HepG2 (cell line): Measurements from ENCODE around the gene RPAP3. TPM values are rescaled to one million over a fixed set of nuclear protein-coding genes. Genes with fewer than 3 reads are reported as not detected.

Experiments used
- ARID3A ChIP-seq: IDR thresholded peaks from 2 replicates; pipeline ENCODE4 v1.6.1; 2012; ENCODE audit warnings: low read depth, low read length, improper control_type of control experiment
- KAT2B ChIP-seq: fragments of 150-350 bp; IDR thresholded peaks from 2 replicates; pipeline ENCODE4 v1.6.1; 2014; ENCODE audit warnings: low read depth, low read length, borderline replicate concordance
- NFAT5 ChIP-seq: sonication (generic); formaldehyde crosslinking; IDR thresholded peaks from 2 replicates; pipeline ENCODE4 v1.4.0; 2020; ENCODE audit warnings: missing genetic modification reagents
- SP4 ChIP-seq: sonication (generic); formaldehyde crosslinking; IDR thresholded peaks from 2 replicates; pipeline ENCODE4 v1.8.1; 2023; ENCODE audit warnings: mild to moderate bottlenecking, missing genetic modification reagents
- ZNF10 ChIP-seq: sonication (generic); formaldehyde crosslinking; IDR thresholded peaks from 2 replicates; pipeline ENCODE4 v1.4.0; 2020; ENCODE audit warnings: mild to moderate bottlenecking, low read depth, missing genetic modification reagents, borderline replicate concordance
- ZNF280D ChIP-seq: sonication (generic); formaldehyde crosslinking; IDR thresholded peaks from 2 replicates; pipeline ENCODE4 v1.5.1; 2020; ENCODE audit warnings: mild to moderate bottlenecking, missing genetic modification reagents
- ZNF468 ChIP-seq: sonication (generic); formaldehyde crosslinking; IDR thresholded peaks from 2 replicates; pipeline ENCODE4 v1.8.0; 2022; ENCODE audit warnings: mild to moderate bottlenecking, moderate library complexity, missing genetic modification reagents
- polyA plus RNA-seq, 8 experiments: library from polyadenylated mRNA; depleted of rRNA in 3 of 8; stranded (reverse) in 7 of 8; unstranded in 1 of 8; fragments of >200 nt; fragmentation: Illumina TruSeq in 4 of 8; extraction: Trizol in 4 of 8; gene quantifications; 2 replicates each; pipeline versions ENCODE4 v1.2.1 to v1.2.3, GENCODE V29; 2011 to 2016; ENCODE audit warnings: low read depth in 4 of 8, missing spikeins in 1 of 8, mixed read lengths in 1 of 8; ENCODE audit not compliant: insufficient read depth in 1 of 8
- total RNA-seq, 5 experiments: library from RNA; depleted of rRNA; stranded (reverse); fragments of >200 nt; fragmentation: Illumina TruSeq; extraction: Trizol; gene quantifications; 2 replicates each; pipeline ENCODE4 v1.2.3, GENCODE V29; 2016; ENCODE audit warnings: low read depth in 1 of 5
- TF ChIP-seq, protein P1 (sequence below): IDR thresholded peaks from 2 replicates; pipeline ENCODE4 v1.6.1; 2018; ENCODE audit warnings: missing genetic modification reagents, mild to moderate bottlenecking, missing compliant biosample characterization
- TF ChIP-seq, protein P2 (sequence below): sonication (generic); formaldehyde crosslinking; IDR thresholded peaks from 2 replicates; pipeline ENCODE4 v1.5.0; 2020; ENCODE audit warnings: mild to moderate bottlenecking, missing genetic modification reagents, borderline replicate concordance

The RPAP3 gene
- total and polyA plus RNA-seq, 2 of the 13 experiments (the other 11 are each of a cell fraction or from before 2014, with no cell fraction given): 8.8 to 32.8 TPM

DNA sequence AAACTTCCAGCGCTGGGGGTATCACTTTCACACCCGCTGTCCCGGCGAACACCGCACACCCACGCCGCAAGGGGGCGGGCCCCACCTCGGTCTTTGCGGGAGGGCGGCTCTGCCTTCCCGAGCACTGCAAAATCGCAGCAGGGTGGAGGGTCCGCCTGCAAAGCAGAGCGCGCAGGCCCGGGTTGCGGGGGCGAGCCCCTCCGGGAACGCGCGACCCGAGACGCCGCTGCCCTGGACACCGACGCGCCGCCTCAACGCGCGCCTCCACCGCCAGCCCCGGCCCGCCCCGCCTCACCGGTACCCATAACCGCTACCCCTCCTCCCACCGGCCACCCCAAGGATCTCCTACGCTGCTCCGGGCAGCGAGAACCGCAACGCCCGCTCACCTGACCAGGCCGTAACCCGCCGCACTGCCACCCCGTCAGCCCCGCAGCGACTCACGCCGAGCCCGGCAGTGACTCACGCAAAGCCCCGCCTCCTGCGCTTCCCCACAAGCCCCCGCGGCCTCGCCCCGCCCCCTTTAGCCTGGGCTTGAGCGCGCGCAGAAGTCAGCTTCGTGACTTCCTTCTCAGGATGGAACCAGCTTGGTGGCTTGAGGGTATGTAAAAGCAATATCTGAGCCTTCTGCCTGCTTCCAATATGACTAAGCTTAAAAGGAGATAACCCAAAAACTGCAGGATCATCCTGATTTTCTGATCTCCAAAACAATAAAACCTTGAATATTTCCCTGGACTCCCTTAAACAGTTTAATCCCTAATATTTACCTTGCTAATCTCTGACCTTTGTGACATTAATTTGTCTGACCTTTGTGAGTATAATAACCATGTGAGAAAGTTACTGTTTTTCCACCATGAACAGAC is at the start of gene RPAP3 (continued):
- no peak for TF ChIP-seq ZNF280D (CRISPR knock-in tag)
- TF ChIP-seq, protein P1, sequence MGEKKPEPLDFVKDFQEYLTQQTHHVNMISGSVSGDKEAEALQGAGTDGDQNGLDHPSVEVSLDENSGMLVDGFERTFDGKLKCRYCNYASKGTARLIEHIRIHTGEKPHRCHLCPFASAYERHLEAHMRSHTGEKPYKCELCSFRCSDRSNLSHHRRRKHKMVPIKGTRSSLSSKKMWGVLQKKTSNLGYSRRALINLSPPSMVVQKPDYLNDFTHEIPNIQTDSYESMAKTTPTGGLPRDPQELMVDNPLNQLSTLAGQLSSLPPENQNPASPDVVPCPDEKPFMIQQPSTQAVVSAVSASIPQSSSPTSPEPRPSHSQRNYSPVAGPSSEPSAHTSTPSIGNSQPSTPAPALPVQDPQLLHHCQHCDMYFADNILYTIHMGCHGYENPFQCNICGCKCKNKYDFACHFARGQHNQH: peak; percentile 75
- peak; percentile 77 for TF ChIP-seq SP4 (CRISPR knock-in tag)
- TF ChIP-seq ARID3A: no peak
- no peak for TF ChIP-seq NFAT5 (CRISPR knock-in tag)
- no peak for TF ChIP-seq KAT2B
- TF ChIP-seq, protein P2, sequence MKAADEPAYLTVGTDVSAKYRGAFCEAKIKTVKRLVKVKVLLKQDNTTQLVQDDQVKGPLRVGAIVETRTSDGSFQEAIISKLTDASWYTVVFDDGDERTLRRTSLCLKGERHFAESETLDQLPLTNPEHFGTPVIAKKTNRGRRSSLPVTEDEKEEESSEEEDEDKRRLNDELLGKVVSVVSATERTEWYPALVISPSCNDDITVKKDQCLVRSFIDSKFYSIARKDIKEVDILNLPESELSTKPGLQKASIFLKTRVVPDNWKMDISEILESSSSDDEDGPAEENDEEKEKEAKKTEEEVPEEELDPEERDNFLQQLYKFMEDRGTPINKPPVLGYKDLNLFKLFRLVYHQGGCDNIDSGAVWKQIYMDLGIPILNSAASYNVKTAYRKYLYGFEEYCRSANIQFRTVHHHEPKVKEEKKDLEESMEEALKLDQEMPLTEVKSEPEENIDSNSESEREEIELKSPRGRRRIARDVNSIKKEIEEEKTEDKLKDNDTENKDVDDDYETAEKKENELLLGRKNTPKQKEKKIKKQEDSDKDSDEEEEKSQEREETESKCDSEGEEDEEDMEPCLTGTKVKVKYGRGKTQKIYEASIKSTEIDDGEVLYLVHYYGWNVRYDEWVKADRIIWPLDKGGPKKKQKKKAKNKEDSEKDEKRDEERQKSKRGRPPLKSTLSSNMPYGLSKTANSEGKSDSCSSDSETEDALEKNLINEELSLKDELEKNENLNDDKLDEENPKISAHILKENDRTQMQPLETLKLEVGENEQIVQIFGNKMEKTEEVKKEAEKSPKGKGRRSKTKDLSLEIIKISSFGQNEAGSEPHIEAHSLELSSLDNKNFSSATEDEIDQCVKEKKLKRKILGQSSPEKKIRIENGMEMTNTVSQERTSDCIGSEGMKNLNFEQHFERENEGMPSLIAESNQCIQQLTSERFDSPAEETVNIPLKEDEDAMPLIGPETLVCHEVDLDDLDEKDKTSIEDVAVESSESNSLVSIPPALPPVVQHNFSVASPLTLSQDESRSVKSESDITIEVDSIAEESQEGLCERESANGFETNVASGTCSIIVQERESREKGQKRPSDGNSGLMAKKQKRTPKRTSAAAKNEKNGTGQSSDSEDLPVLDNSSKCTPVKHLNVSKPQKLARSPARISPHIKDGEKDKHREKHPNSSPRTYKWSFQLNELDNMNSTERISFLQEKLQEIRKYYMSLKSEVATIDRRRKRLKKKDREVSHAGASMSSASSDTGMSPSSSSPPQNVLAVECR: peak; percentile 84
- TF ChIP-seq ZNF10 (CRISPR knock-in tag): no peak
- no peak for TF ChIP-seq ZNF468
